Breast epithelium (tissue), 4 donors: ENCODE data around the gene PTPRG. TPM values are rescaled to one million over a fixed set of nuclear protein-coding genes. Genes with fewer than 3 reads are reported as not detected.

Source experiments
- DNase-seq, 2 donors: peaks; one replicate each; pipeline ENCODE4 v3.0.0-alpha.2; 2019; ENCODE audit warnings: low spot score in 2 of 2
- H3K27ac ChIP-seq, 2 donors: fragments of 200-600 bp; sonication (generic) in 1 of 2; one replicate each; pipeline ENCODE4 v1.5.1; 2016 to 2019; ENCODE audit warnings: mild to moderate bottlenecking in 1 of 2
- H3K27me3 ChIP-seq, 2 donors: fragments of 200-600 bp; sonication (generic) in 1 of 2; one replicate each; pipeline versions ENCODE4 v1.5.1 to v1.6.0; 2017 to 2019; ENCODE audit warnings: control low read depth in 1 of 2, mild to moderate bottlenecking in 1 of 2
- H3K36me3 ChIP-seq: fragments of 200-600 bp; one replicate; pipeline ENCODE4 v1.5.1; 2019
- H3K4me1 ChIP-seq, 2 donors: fragments of 200-600 bp; sonication (generic); one replicate each; pipeline ENCODE4 v1.5.1; 2016 to 2019; ENCODE audit warnings: control low read depth in 1 of 2
- H3K4me3 ChIP-seq, 3 donors: fragments of 200-600 bp; sonication (generic); 1 replicate in 2 of 3; 2 replicates in 1 of 3; pipeline ENCODE4 v1.5.1; 2016 to 2019; ENCODE audit warnings: mild to moderate bottlenecking in 3 of 3, moderate library complexity in 2 of 3
- H3K9me3 ChIP-seq, 2 donors: fragments of 200-600 bp; sonication (generic) in 1 of 2; one replicate each; pipeline ENCODE4 v1.5.1; 2016 to 2019; ENCODE audit warnings: control low read depth in 1 of 2
- CTCF ChIP-seq, 3 donors: fragments of 450-650 bp; IDR thresholded peaks; one replicate each; pipeline ENCODE4 v1.5.1; 2016 to 2017; ENCODE audit warnings: antibody characterized with exemption in 3 of 3, mild to moderate bottlenecking in 3 of 3, moderate library complexity in 3 of 3
- POLR2A ChIP-seq: fragments of 450-650 bp; IDR thresholded peaks from one replicate; pipeline ENCODE4 v1.6.1; 2016; ENCODE audit warnings: antibody characterized with exemption, mild to moderate bottlenecking, moderate library complexity
- POLR2AphosphoS5 ChIP-seq, 3 donors: sonication (generic); formaldehyde crosslinking; IDR thresholded peaks; one replicate each; pipeline ENCODE4 v1.6.1; 2017; ENCODE audit warnings: antibody characterized with exemption in 3 of 3
- intact Hi-C: fragments of 100-400 bp; cut with DNase I; formaldehyde crosslinking; loops from one replicate; pipeline ENCODE4 v1.15.1; 2023; ENCODE audit warnings: low total_unique reads
- total RNA-seq, 3 donors: library from RNA; depleted of rRNA; stranded (reverse); fragments of >200 nt; gene quantifications; one replicate each; pipeline ENCODE4 v1.1.0, GENCODE V29; 2016

PTPRG gene
- total RNA-seq, 3 donors from 2014 or later: 42.3 to 179 (median 61.6) TPM

GRCh38 chr3:62098646-62099365 is 537.4 kb downstream of the PTPRG start:
- Histone ChIP-seq H3K9me3 (no peaks in the 10 kb centered on the region), H3K27me3 (no peaks in the 10 kb centered on the region), H3K27ac (no peak overlapping the region), H3K36me3 (no peaks in the 10 kb centered on the region), H3K4me1 (no peaks in the 10 kb centered on the region), H3K4me3 (no peak overlapping the region)
- TF ChIP-seq POLR2AphosphoS5 (IDR thresholded peaks at IDR 0.05) (no peak), CTCF (IDR thresholded peaks at IDR 0.05) (no peak), POLR2A (no peak)
- intact Hi-C loops: no loop called here
- DNase-seq: no peak

GRCh38 chr3:62100282-62100989 is 539.1 kb downstream of the PTPRG start:
- Histone ChIP-seq H3K36me3 (no peaks in the 10 kb centered on the region), H3K4me3 (no peak overlapping the region), H3K4me1 (no peaks in the 10 kb centered on the region), H3K27me3 (no peaks in the 10 kb centered on the region), H3K9me3 (no peaks in the 10 kb centered on the region), H3K27ac (peak overlapping the region in 1 of 2 donors; percentile 29)
- intact Hi-C loops: loop anchor here (5.0 kb wide), 2 partner anchors 252 to 1153 kb away; no protein-coding TSS in a partner anchor
- TF ChIP-seq CTCF (IDR thresholded peaks at IDR 0.05) (no peak), POLR2AphosphoS5 (IDR thresholded peaks at IDR 0.05) (no peak), POLR2A (no peak)
- no peak for DNase-seq

- no peak overlapping the region for H3K27ac ChIP-seq
- no peak for DNase-seq
- H3K9me3 ChIP-seq: no peaks in the 10 kb centered on the region
- H3K4me3 ChIP-seq: no peak overlapping the region
- TF ChIP-seq CTCF (IDR thresholded peaks at IDR 0.05) (no peak), POLR2A (no peak), POLR2AphosphoS5 (IDR thresholded peaks at IDR 0.05) (peak in 1 of 3 donors; percentile 36)
- intact Hi-C loops: loop anchor here (5.0 kb wide), 2 partner anchors 251 to 1154 kb away; no protein-coding TSS in a partner anchor
- no peaks in the 10 kb centered on the region for H3K27me3 ChIP-seq
- H3K36me3 ChIP-seq: no peaks in the 10 kb centered on the region
- H3K4me1 ChIP-seq: no peaks in the 10 kb centered on the region
These were observed 540.1 kb downstream of the PTPRG start for GRCh38 chr3:62101488-62101887.

- Histone ChIP-seq H3K27ac (no peak overlapping the region), H3K9me3 (no peaks in the 10 kb centered on the region), H3K27me3 (no peaks in the 10 kb centered on the region), H3K36me3 (no peaks in the 10 kb centered on the region), H3K4me3 (no peak overlapping the region), H3K4me1 (no peaks in the 10 kb centered on the region)
- no peak for TF ChIP-seq POLR2AphosphoS5 (IDR thresholded peaks at IDR 0.05)
- no peak for TF ChIP-seq POLR2A
- no peak for TF ChIP-seq CTCF (IDR thresholded peaks at IDR 0.05)
- DNase-seq: no peak
- intact Hi-C loops: loop anchor here (5.0 kb wide), 2 partner anchors 249 to 1156 kb away; no protein-coding TSS in a partner anchor
These were observed 542.2 kb downstream of the PTPRG start for GRCh38 chr3:62103531-62103930.

- Histone ChIP-seq H3K9me3 (no peaks in the 10 kb centered on the region), H3K27me3 (no peaks in the 10 kb centered on the region), H3K27ac (no peak overlapping the region), H3K36me3 (no peaks in the 10 kb centered on the region), H3K4me3 (no peak overlapping the region), H3K4me1 (no peaks in the 10 kb centered on the region)
- no peak for DNase-seq
- intact Hi-C loops: no loop called here
- TF ChIP-seq POLR2A: no peak
- no peak for TF ChIP-seq CTCF (IDR thresholded peaks at IDR 0.05)
- TF ChIP-seq POLR2AphosphoS5 (IDR thresholded peaks at IDR 0.05): no peak
These were observed 548.2 kb downstream of the PTPRG start for GRCh38 chr3:62109534-62109933.
